GM12873 (cell line): ENCODE results near the gene TLL2.

ENCODE experiments used
- CTCF ChIP-seq: IDR thresholded peaks from 2 replicates; pipeline ENCODE4 v1.5.1; 2012; ENCODE audit warnings: low read depth, mild to moderate bottlenecking, moderate library complexity, low read length, control low read depth; ENCODE audit not compliant: insufficient read depth; ENCODE audit errors: missing control alignments

The TLL2 gene

GRCh38 chr10:96384506-96384905 lies 129.2 kb downstream of the TLL2 start:
- TF ChIP-seq CTCF = no peak

- no peak for TF ChIP-seq CTCF
Observed at GRCh38 chr10:96380821-96381220, 132.9 kb downstream of the TLL2 start.

GRCh38 chr10:96379758-96380157 lies 134.0 kb downstream of the TLL2 start:
- no peak for TF ChIP-seq CTCF

GRCh38 chr10:96378741-96379140 lies 135.0 kb downstream of the TLL2 start:
- TF ChIP-seq CTCF = no peak

- no peak for TF ChIP-seq CTCF
Observed at GRCh38 chr10:96377816-96378294, 135.9 kb downstream of the TLL2 start.

GRCh38 chr10:96376483-96376882 lies 137.2 kb downstream of the TLL2 start:
- TF ChIP-seq CTCF = no peak

GRCh38 chr10:96374985-96375830 lies 138.5 kb downstream of the TLL2 start:
- peak; percentile 98 for TF ChIP-seq CTCF
